Measurements from ENCODE around the gene VPS9D1.

Gene VPS9D1

DNA sequence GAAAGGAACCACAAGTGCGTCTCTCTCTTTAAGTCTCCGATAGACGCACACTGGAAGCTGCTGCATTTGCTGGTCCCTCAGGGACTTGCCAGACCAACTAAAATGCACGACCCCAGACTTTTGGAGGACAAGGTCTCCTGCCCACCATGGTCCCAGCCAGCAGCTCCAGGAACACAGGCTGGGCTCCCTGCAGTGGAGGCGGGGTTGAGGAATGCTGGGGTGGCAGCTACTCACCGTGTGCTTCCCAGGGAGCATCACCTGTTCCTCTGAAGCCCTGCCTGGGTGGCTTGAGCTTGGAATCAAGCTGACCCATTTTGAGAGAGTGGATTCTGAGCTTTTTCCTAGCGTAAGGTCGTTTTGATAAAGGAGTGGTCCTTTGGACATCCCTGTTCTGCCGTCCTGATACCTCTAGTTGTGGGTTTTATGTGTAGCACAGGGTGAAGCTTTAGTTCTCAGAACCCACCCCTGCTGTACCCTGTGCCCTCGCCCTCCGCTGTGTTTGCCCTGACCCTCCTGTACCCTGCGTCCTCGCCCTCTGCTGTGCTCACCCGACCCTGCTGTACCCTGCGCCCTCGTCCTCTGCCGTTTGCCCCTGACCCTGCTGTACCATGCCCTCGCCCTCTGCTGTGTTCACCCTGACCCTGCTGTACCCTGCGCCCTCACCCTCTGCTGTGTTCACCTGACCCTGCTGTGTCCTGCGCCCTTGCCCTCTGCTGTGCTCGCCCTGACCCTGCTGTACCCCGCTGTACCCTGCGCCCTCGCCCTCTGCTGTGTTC is 11.6 kb upstream of the VPS9D1 start:
- DNase-seq (ENCODE audit: low read depth in 2 of 2), result no peak

DNA sequence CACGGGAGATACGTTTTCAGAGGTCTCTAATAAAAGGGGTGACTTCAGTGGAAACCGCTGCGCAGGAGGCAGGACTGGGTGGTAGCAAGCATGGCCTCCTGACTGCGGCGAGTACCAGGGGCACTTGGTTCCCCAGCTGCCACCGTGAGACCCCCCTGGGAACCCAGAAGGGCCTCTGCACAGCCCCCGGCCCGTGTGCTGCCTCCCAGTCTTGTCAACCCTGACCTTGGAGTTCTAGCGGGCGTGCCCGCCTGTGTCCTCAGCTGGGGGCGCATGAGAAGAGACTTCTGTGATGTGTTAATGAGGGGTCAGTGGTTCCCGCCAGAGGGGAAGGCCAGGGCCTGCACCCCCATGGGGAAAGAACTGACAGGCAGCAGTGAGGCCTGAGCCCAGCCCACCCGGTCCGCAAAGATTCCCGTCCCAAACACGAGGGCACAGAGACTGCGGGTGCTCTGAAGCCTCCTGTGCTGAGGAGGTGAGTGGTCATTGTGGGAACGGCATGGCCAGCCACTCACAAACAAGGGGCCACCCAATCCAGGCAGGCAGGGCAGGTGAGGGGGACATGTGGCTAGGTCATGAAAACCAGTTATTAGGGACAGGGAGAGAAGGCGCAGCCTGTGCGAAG is 10.0 kb upstream of the VPS9D1 start:
- DNase-seq (ENCODE audit: low read depth in 2 of 2), result no peak

DNA sequence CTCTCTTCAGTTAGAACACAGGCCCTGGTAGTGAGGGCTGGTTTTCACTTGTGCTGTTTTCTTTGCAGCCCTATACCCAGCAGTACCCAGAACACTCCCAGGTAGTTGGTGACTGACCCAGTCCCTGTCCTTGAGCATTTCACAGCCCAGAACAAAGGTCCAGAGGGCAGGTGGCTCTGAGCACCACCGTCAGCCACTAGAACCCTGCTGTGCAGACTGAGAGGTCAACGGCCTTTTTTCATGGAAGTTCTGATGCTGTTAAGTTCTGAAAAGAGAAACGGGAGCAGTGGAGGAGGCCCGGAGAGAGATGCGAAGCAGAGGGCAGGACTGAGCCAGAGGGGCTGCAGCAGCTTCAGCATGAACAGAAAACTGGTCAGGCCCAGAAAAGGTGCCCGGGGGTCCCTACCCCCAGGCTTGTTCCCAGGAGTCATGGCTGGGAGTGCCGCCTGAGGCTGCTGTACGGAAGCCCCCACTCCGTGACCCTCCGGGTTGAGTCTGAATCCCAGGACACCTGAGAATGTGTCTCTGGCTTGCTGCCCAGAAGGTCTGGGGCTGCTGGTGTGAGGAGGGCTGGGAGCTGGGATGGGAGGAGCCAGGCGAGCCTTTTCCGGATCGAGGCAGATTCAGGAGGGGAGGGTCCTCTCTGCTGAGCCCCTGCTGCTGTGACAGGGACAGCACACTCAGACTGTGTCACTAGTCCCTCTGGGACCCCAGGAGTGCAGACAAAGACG is 9.3 kb upstream of the VPS9D1 start:
- DNase-seq (ENCODE audit: low read depth in 2 of 2), result no peak

DNA sequence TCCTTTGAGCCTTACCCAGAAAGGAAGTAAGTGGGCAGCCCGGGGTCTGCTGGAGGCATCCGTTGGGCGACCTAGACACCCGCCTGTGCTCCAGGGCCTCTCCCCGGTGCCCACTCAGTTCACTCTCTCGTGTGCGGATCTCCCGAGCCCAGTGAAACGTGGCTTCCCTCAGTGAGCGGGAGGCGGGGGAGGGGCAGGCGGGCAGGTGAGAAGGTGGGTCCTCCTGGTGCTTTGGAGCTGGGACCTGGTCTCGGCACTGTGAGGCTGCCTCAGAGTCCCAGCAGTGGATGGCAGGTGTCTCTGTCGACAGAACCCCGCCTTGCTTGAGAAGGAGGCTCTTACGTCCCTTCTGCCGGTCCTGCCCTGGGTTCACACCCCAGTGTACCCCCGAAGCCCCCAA is 8.6 kb upstream of the VPS9D1 start:
- DNase-seq (ENCODE audit: low read depth in 2 of 2), result no peak

DNA sequence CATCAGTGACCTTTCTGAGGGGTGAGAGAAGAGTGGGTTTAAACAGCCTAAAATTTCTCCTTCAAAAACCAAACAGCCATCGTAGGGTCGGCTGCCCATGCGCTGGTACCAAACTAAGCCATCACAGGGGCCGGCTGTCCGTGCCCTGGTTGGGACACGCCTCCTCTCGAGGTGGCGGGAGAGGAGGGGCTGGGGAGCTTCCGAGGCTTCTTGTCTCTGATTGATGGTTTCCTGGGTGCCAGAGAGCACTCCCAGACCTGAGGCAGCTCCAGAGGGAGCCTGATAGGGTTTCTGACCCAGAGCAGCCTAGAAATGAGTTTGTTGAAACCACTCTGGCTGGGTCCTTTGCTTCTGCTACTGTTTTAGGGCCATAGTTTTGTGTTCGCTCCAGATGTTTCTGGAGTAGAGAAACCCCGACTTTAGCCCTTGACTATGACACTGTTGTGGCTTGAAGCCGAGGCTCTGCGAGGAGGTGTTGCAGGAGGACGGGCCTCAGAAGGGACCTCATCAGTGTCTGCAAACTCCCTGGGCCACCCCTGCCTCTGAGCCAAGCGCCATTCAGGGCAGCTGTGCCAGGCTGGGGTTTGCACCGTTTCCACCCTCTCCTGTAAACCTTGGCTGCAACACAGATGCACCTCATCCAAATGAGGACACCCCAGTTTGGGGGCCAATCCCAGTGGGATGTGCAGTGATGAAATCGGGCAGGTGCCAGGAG is 6.9 kb upstream of the VPS9D1 start:
- DNase-seq (ENCODE audit: low read depth in 2 of 2), result no peak

DNA sequence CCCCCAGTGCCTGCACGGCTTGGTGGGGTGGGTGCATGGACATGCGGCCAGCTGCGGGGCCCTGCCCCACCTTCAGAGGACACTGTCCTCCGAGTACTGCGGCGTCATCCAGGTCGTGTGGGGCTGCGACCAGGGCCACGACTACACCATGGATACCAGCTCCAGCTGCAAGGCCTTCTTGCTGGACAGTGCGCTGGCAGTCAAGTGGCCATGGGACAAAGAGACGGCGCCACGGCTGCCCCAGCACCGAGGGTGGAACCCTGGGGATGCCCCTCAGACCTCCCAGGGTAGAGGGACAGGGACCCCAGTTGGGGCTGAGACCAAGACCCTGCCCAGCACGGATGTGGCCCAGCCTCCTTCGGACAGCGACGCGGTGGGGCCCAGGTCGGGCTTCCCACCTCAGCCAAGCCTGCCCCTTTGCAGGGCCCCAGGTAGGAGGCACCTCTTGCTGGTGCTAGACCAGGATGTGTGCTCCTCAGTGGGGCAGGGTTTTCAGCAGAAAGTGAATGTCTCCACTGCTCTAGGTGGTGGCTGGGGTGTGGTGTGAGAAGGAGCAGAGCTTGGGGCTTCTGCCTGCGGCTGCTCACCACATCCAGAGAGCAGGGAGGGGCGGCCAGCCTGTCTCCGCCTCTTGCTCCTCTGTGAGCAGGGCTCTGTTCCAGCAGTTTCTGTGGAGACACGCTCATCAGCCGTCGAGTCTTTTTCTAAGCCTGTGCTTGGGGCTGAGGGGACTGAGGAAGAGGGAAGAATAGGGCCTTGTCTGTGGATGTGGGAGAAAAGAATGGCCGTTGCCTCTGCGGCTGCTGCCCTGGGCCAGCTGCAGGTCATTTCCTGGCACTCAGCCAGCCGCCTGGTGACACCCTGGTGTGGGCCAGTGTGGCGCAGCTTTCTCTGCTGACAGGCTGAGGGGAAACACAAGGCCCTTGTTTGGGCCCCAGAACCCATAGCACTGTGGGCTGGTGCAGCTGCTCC is 2.9 kb upstream of the VPS9D1 start:
- DNase-seq (ENCODE audit: low read depth in 2 of 2), result peak in 1 of 2 donors; percentile 66

- DNase-seq (ENCODE audit: low read depth in 2 of 2), result no peak
Measured at GRCh38 chr16:89722392-89723278, 1.9 kb upstream of the VPS9D1 start.

- DNase-seq (ENCODE audit: low read depth in 2 of 2), result peak in 1 of 2 donors; percentile 68
Measured at GRCh38 chr16:89721546-89722391, 1.1 kb upstream of the VPS9D1 start.

DNA sequence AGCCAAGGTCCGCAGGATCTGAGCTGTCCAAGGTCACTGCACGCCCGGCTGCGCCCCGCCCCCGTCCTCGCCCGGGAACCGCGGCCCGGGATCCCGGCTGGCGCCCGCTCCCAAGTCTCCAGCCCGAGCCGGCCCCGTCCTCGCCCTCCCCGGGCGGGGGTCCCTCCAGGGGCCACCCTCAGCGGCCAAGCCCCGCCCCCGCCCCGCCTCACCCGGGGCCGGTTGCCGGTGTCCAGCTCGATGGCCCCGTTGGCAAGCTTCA is 216 bp downstream of the VPS9D1 start:
- no peak for DNase-seq (ENCODE audit: low read depth in 2 of 2)

DNA sequence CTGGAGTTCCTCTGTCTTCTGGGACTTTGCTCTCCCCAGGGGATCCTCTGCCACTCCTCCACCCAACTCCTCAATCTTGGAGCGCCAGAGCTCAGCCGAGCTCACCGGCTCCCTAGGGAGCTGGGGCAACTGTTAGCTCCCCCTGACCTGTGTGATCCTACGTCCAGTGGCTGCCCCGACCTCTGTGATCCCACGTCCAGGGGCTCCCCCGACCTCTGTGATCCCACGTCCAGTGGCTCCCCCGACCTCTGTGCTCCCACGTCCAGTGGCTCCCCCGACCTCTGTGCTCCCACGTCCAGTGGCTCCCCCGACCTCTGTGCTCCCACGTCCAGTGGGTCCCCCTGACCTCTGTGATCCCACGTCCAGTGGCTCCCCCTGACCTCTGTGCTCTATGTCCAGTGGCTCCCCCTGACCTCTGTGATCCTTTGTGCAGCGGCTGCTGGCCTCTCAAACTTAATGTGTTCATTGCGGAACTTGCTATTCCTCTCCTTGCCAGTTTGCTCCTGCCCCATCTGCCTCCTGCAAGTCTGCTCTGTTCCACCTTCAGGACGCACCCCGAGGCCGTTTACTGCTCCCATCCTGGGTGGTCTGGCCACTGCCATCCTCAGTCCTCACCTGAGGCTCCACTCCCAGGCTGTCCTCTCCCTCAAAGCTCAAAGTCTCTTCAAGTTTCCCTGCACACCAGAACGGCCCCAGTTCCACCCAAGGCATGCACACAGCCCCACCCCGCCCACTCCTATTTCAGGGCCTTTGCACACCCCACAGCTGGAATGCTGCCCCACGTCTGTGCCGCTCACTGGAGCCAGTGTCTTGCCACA is 2.8 kb downstream of the VPS9D1 start:
- DNase-seq (ENCODE audit: low read depth in 2 of 2), result no peak

- no peak for DNase-seq (ENCODE audit: low read depth in 2 of 2)
Measured at GRCh38 chr16:89716916-89717687, 3.6 kb downstream of the VPS9D1 start.

GRCh38 chr16:89716493-89716892 is 4.2 kb downstream of the VPS9D1 start:
- DNase-seq (ENCODE audit: low read depth in 2 of 2), result no peak

DNA sequence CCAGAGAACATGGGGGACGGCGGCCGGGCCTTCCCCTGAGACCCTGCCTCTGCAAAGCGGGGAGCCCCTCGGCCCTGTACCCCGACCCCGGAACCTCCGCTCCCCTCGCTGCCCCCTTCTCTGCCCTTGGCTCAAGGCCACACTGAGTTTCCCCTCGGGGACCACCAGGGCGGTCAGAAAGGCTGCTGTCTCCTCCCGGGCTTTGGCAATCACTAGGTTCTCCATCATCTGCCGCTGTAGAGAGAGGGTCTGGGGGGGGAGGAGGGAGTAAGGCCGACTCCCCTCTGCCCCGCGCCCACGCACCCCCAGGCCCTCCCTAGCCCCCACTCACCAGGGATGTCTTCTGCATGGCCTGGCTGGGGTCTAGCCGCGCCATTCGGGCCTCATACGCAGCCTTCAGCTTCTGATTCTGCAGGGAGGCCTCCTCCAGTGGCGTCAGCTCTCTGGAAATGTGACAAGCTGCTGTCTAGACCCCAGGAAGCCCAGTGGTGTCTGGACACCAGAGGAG is 8.4 kb downstream of the VPS9D1 start:
- no peak for DNase-seq (ENCODE audit: low read depth in 2 of 2)

- peak in 1 of 2 donors; percentile 74 for DNase-seq (ENCODE audit: low read depth in 2 of 2)
Measured at GRCh38 chr16:89711601-89712273, 9.0 kb downstream of the VPS9D1 start.

DNA sequence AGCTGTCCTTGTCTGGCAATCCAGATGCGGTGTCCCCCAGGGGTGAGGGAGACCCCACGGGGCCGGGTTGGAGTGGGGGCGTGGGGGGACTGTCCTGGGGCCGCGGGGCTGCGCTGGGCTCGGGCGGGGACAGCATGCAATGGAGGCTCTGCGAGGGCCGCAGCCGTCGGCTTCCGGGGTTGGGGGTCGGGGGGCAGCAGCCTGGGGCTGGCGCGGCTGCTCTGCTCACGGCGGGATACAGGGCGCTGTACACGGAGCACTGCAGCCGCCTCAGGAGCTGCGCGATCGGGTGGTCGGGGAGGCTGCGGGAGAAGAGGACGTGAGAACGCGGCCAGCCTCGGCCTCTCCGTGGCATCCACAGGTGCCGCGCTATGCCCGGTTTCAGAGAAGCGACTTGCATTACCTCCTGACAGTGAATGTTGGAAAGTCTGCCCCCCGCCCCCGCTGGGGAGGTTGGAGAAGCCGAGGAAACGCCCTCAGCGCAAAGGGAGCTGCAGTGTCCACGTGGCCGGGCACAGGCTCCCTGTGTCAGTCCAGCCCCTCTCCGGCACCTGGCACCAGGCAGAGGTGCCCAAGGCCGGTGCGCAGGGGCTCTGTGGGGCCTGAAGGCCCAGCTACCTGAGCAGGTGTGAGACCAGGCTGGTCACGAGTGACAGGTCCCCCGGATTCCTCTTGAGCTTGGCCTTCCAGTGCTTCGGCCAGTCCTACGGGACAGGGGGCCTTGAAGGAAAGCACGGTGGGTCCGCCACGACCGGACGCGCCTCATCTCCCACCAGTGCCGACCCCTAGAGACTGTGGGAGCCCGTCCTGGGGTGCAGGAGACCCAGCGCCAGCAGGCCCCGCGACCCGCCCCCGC is 9.8 kb downstream of the VPS9D1 start:
- DNase-seq (ENCODE audit: low read depth in 2 of 2), result no peak
